IMR-90 (cell line): Measurements from ENCODE around the gene LRRC2. TPM values are rescaled to one million over a fixed set of nuclear protein-coding genes. Genes with fewer than 3 reads are reported as not detected.
A peak's percentile ranks its signal among the peaks of the same experiment; 100 is the strongest.

Source experiments
- ATAC-seq: fragments of 200-7000 bp; cut with Tn5 transposase; 2 replicates; pipeline ENCODE4 v1.9.1; 2020; ENCODE audit warnings: low read depth, mild to moderate bottlenecking, moderate library complexity
- BruUV-seq: library from RNA; stranded (reverse); fragments of 400-500 nt; replicated peaks from 2 replicates; lab custom pipeline; 2021; lab: Mats Ljungman, UMichigan
- CTCF ChIA-PET: fragments of 300-600 bp; formaldehyde crosslinking; extraction: SDS; loops from one replicate; lab custom pipeline; 2021; ENCODE audit warnings: antibody characterized with exemption; lab: Yijun Ruan, JAX
- POLR2A ChIA-PET: fragments of 300-600 bp; sonication (Branson Sonifier 250); formaldehyde crosslinking; loops from one replicate; lab custom pipeline; 2022; ENCODE audit warnings: antibody characterized with exemption; ENCODE audit not compliant: unreplicated experiment; lab: Charles Lee
- DNase-seq: peaks from one replicate; pipeline ENCODE4 v3.0.0; 2013
- H2AFZ ChIP-seq: replicated peaks from 2 replicates; pipeline ENCODE3; 2013; ENCODE audit warnings: low read length, mild to moderate bottlenecking; ENCODE audit not compliant: poor library complexity
- H2AK5ac ChIP-seq: 2 replicates; pipeline ENCODE4 v1.6.1; 2013; ENCODE audit warnings: low read depth, low read length, inconsistent platforms
- H2AK9ac ChIP-seq: replicated peaks from 2 replicates; pipeline ENCODE3; 2013; ENCODE audit warnings: mild to moderate bottlenecking, low read depth, low read length, moderate library complexity; ENCODE audit not compliant: poor library complexity
- H2BK120ac ChIP-seq: 2 replicates; pipeline ENCODE4 v1.6.1; 2013; ENCODE audit warnings: low read depth, low read length, inconsistent platforms
- H2BK15ac ChIP-seq: 3 replicates; pipeline ENCODE4 v1.6.1; 2013; ENCODE audit warnings: low read depth, low read length, inconsistent platforms
- H2BK20ac ChIP-seq: 2 replicates; pipeline ENCODE4 v1.6.1; 2013; ENCODE audit warnings: low read depth, mild to moderate bottlenecking, inconsistent platforms, low read length, moderate library complexity
- H2BK5ac ChIP-seq: 2 replicates; pipeline ENCODE4 v1.6.1; 2013; ENCODE audit warnings: mild to moderate bottlenecking, low read depth, low read length, inconsistent platforms; ENCODE audit not compliant: poor library complexity, severe bottlenecking
- H3K14ac ChIP-seq: replicated peaks from 2 replicates; pipeline ENCODE4 v1.6.1; 2013; ENCODE audit warnings: low read depth, low read length, inconsistent platforms
- H3K18ac ChIP-seq: 2 replicates; pipeline ENCODE4 v1.6.1; 2013; ENCODE audit warnings: low read depth, low read length, control low read depth
- H3K23ac ChIP-seq: 2 replicates; pipeline ENCODE4 v1.6.1; 2013; ENCODE audit warnings: low read depth, low read length, inconsistent platforms
- H3K27ac ChIP-seq: 2 replicates; pipeline ENCODE4 v1.5.1; 2013; ENCODE audit warnings: mild to moderate bottlenecking, control low read depth, low read length; ENCODE audit not compliant: insufficient read depth
- H3K27me3 ChIP-seq: 2 replicates; pipeline ENCODE4 v1.6.1; 2013; ENCODE audit warnings: low read length; ENCODE audit not compliant: control insufficient read depth, insufficient read depth
- H3K36me3 ChIP-seq: 2 replicates; pipeline ENCODE4 v1.6.1; 2013; ENCODE audit warnings: low read length, mixed read lengths; ENCODE audit not compliant: control insufficient read depth, insufficient read depth
- H3K4ac ChIP-seq: 2 replicates; pipeline ENCODE4 v1.6.1; 2013; ENCODE audit warnings: low read depth, low read length, inconsistent platforms
- H3K4me1 ChIP-seq: 2 replicates; pipeline ENCODE4 v1.6.1; 2013; ENCODE audit warnings: low read length, mixed read lengths; ENCODE audit not compliant: control insufficient read depth, insufficient read depth
- H3K4me2 ChIP-seq: 2 replicates; pipeline ENCODE4 v1.6.1; 2013; ENCODE audit warnings: low read depth, mild to moderate bottlenecking, control low read depth, low read length, moderate library complexity
- H3K4me3 ChIP-seq: 2 replicates; pipeline ENCODE4 v1.5.1; 2013; ENCODE audit warnings: low read depth, mild to moderate bottlenecking, control low read depth, low read length, moderate library complexity; ENCODE audit not compliant: insufficient read depth
- H3K56ac ChIP-seq: 2 replicates; pipeline ENCODE4 v1.6.1; 2013; ENCODE audit warnings: low read length, inconsistent platforms; ENCODE audit not compliant: insufficient read depth; ENCODE audit errors: extremely low read depth
- H3K79me1 ChIP-seq, 2 experiments: 2 replicates each; pipeline ENCODE4 v1.6.1; 2013; ENCODE audit warnings: low read length in 2 of 2, inconsistent platforms in 1 of 2, low read depth in 1 of 2
- H3K9ac ChIP-seq: 2 replicates; pipeline ENCODE4 v1.6.1; 2013; ENCODE audit warnings: low read depth, low read length, control low read depth
- H3K9me1 ChIP-seq: 2 replicates; pipeline ENCODE4 v1.6.1; 2013; ENCODE audit warnings: low read length, inconsistent platforms; ENCODE audit not compliant: insufficient read depth
- H3K9me3 ChIP-seq: 2 replicates; pipeline ENCODE4 v1.6.1; 2013; ENCODE audit warnings: low read length; ENCODE audit not compliant: control insufficient read depth, insufficient read depth
- H4K20me1 ChIP-seq: 2 replicates; pipeline ENCODE4 v1.6.1; 2013; ENCODE audit warnings: low read length, inconsistent platforms; ENCODE audit not compliant: insufficient read depth
- H4K5ac ChIP-seq: 2 replicates; pipeline ENCODE4 v1.6.1; 2013; ENCODE audit warnings: mild to moderate bottlenecking, low read depth, low read length, control low read depth
- H4K8ac ChIP-seq, 2 experiments: 2 replicates each; pipeline ENCODE4 v1.6.1; 2013; ENCODE audit warnings: low read depth in 2 of 2, low read length in 2 of 2, control low read depth in 1 of 2, inconsistent platforms in 1 of 2
- H4K91ac ChIP-seq: 2 replicates; pipeline ENCODE4 v1.6.1; 2013; ENCODE audit warnings: low read depth, low read length, inconsistent platforms; ENCODE audit not compliant: insufficient read depth
- BHLHE40 ChIP-seq: fragments of 150-350 bp; IDR thresholded peaks from 2 replicates; pipeline ENCODE4 v1.6.1; 2016; ENCODE audit warnings: mild to moderate bottlenecking, low read depth, low read length
- CEBPB ChIP-seq: IDR thresholded peaks from 2 replicates; pipeline ENCODE4 v1.6.1; 2012; ENCODE audit warnings: low read depth, low read length, improper control_type of control experiment
- CHD1 ChIP-seq: IDR thresholded peaks from 2 replicates; pipeline ENCODE4 v1.6.1; 2012; ENCODE audit warnings: low read depth, low read length, improper control_type of control experiment
- CTCF ChIP-seq: conservative IDR thresholded peaks from 2 replicates; pipeline ENCODE4 v1.5.1; 2012; ENCODE audit warnings: mild to moderate bottlenecking, low read depth, low read length, improper control_type of control experiment
- ELK1 ChIP-seq: fragments of 150-350 bp; IDR thresholded peaks from 2 replicates; pipeline ENCODE4 v1.6.1; 2016; ENCODE audit warnings: low read depth, mild to moderate bottlenecking, low read length, moderate library complexity, borderline replicate concordance
- FOS ChIP-seq: fragments of 150-350 bp; IDR thresholded peaks from 2 replicates; pipeline ENCODE4 v1.6.1; 2016; ENCODE audit warnings: low read depth, low read length
- MAFK ChIP-seq: IDR thresholded peaks from 2 replicates; pipeline ENCODE4 v1.6.1; 2012; ENCODE audit warnings: low read depth, low read length, improper control_type of control experiment
- MAZ ChIP-seq: IDR thresholded peaks from 2 replicates; pipeline ENCODE4 v1.6.1; 2012; ENCODE audit warnings: low read depth, mild to moderate bottlenecking, low read length, improper control_type of control experiment, moderate library complexity, borderline replicate concordance
- MXI1 ChIP-seq: IDR thresholded peaks from 2 replicates; pipeline ENCODE4 v1.6.1; 2012; ENCODE audit warnings: low read depth, mild to moderate bottlenecking, low read length, moderate library complexity, borderline replicate concordance
- NFE2L2 ChIP-seq: fragments of 150-350 bp; IDR thresholded peaks from 2 replicates; pipeline ENCODE4 v1.6.1; 2016; ENCODE audit warnings: low read depth, mild to moderate bottlenecking, low read length
- POLR2A ChIP-seq: IDR thresholded peaks from 2 replicates; pipeline ENCODE4 v1.6.1; 2012; ENCODE audit warnings: mild to moderate bottlenecking, low read depth, low read length
- RAD21 ChIP-seq: IDR thresholded peaks from 2 replicates; pipeline ENCODE4 v1.6.1; 2012; ENCODE audit warnings: low read length, improper control_type of control experiment
- RCOR1 ChIP-seq: IDR thresholded peaks from 2 replicates; pipeline ENCODE4 v1.6.1; 2012; ENCODE audit warnings: mild to moderate bottlenecking, low read length, improper control_type of control experiment; ENCODE audit not compliant: insufficient replicate concordance
- RFX5 ChIP-seq: IDR thresholded peaks from 2 replicates; pipeline ENCODE4 v1.8.0; 2012; ENCODE audit warnings: low read depth, mild to moderate bottlenecking, low read length, moderate library complexity
- SMC3 ChIP-seq: fragments of 150-350 bp; IDR thresholded peaks from 2 replicates; pipeline ENCODE4 v1.6.1; 2016; ENCODE audit warnings: low read depth, mild to moderate bottlenecking, antibody characterized with exemption, low read length, moderate library complexity
- WGBS, 2 experiments: methylation state at CpG; one replicate each; pipeline versions ENCODE4 v1.1.5 to v1.1.7; 2013; ENCODE audit warnings: missing lambda C conversion rate in 2 of 2; ENCODE audit not compliant: insufficient read length in 1 of 2; ENCODE audit errors: extremely low coverage in 2 of 2; 5-methylcytosine and 5-hydroxymethylcytosine counted together
- dilution Hi-C: fragments of 300-500 bp; cut with HindIII; formaldehyde crosslinking; loops from one replicate; pipeline ENCODE4 v1.14.3; 2018; ENCODE audit warnings: low sequenced_read_pairs; ENCODE audit not compliant: unreplicated experiment
- in situ Hi-C: fragments of 300-500 bp; cut with MboI; formaldehyde crosslinking; loops from 3 replicates; pipeline ENCODE4 v1.14.3; 2019; ENCODE audit warnings: low sequenced_read_pairs, inconsistent platforms, mixed read lengths
- intact Hi-C: fragments of 100-400 bp; cut with micrococcal nuclease; formaldehyde crosslinking; loops from 2 replicates; pipeline ENCODE4 v1.10.0; 2022
- polyA plus RNA-seq, 3 experiments: library from polyadenylated mRNA; depleted of rRNA; stranded (reverse); fragments of >200 nt; gene quantifications; 2 replicates each; pipeline ENCODE4 v1.2.3, GENCODE V29; 2012; ENCODE audit warnings: low replicate concordance in 1 of 3
- total RNA-seq: library from RNA; depleted of rRNA; stranded (reverse); fragments of >200 nt; gene quantifications from 2 replicates; pipeline ENCODE4 v1.2.3, GENCODE V29; 2012

Gene LRRC2
- total and polyA plus RNA-seq, 2 of the 4 experiments (the other 2 are of a cell fraction): 2.9 to 4.1 TPM

GRCh38 chr3:46484388-46484787, 81.7 kb downstream of the LRRC2 start (continued):
- no peak for TF ChIP-seq RCOR1
- TF ChIP-seq SMC3: no peak
- TF ChIP-seq RAD21: no peak

GRCh38 chr3:46483825-46484224, 82.3 kb downstream of the LRRC2 start:
- BruUV-seq: no TSS peak
- Histone ChIP-seq H2AK5ac (peak overlapping the region; percentile 49; the same call in 1 of the 2 replicates), H4K8ac (no peak overlapping the region), H3K4me2 (no peak overlapping the region), H4K5ac (no peak overlapping the region), H3K9ac (no peak overlapping the region), H3K27ac (no peak overlapping the region), H2BK15ac (no peak overlapping the region), H3K36me3 (no peaks in the 10 kb centered on the region), H3K27me3 (no peaks in the 10 kb centered on the region), H2AK9ac (no peak overlapping the region), H3K79me1 (no peaks in the 10 kb centered on the region), H3K4me3 (no peak overlapping the region), H4K20me1 (no peaks in the 10 kb centered on the region), H3K9me3 (no peaks in the 10 kb centered on the region), H2BK5ac (no peak overlapping the region), H3K4ac (peak overlapping the region; percentile 17; the same call in 1 of the 2 replicates), H3K9me1 (peaks cover 8% of the 10 kb centered on the region), H3K18ac (no peak overlapping the region), H3K56ac (no peak overlapping the region), H2AFZ (no peak overlapping the region), H4K91ac (no peak overlapping the region; the same call in 1 of the 2 replicates), H3K23ac (no peak overlapping the region), H3K14ac (no peak overlapping the region), H2BK20ac (peak overlapping the region; percentile 66; the same call in 1 of the 2 replicates), H2BK120ac (peak overlapping the region; percentile 71; the same call in 1 of the 2 replicates), H3K4me1 (peaks cover 4% of the 10 kb centered on the region)
- DNase-seq (no peak), ATAC-seq (no peak)
- dilution Hi-C loops: no loop called here
- WGBS, 2 experiments: 86% methylated on average over 1 of the region's 2 CpGs; no CpG with 5 or more reads in 1 of the 2 experiments
- in situ Hi-C loops: loop anchor here (25.0 kb wide), 1 partner anchor 403 kb away; the partner anchor contains the start of gene PTH1R
- ChIA-PET CTCF (interaction anchor here (0.6 to 1.6 kb wide), 2 partner anchors 74 to 178 kb away, joined by 5 read pairs; no protein-coding TSS in a partner anchor), POLR2A (interaction anchor here (0.5 kb wide), 1 partner anchor 525 kb away, joined by 4 read pairs; no protein-coding TSS in a partner anchor)
- intact Hi-C loops: no loop called here
- TF ChIP-seq CEBPB: no peak
- no peak for TF ChIP-seq MXI1
- TF ChIP-seq POLR2A: no peak
- no peak for TF ChIP-seq NFE2L2
- no peak for TF ChIP-seq CHD1
- no peak for TF ChIP-seq SMC3
- no peak for TF ChIP-seq RAD21
- TF ChIP-seq ELK1: no peak
- TF ChIP-seq BHLHE40: no peak
- TF ChIP-seq CTCF: no peak
- no peak for TF ChIP-seq RFX5
- no peak for TF ChIP-seq RCOR1
- TF ChIP-seq FOS: no peak
- TF ChIP-seq MAFK: no peak
- TF ChIP-seq MAZ: no peak
